ENCODE measurements around the gene CEP250. TPM values are rescaled to one million over a fixed set of nuclear protein-coding genes. Genes with fewer than 3 reads are reported as not detected.

CEP250 gene
- total and polyA plus RNA-seq, 2 experiments from 2014 or later: 15.5 to 21.7 TPM

- TF ChIP-seq EZH2 (IDR thresholded peaks at IDR 0.05; ENCODE audit: insufficient read depth, poor library complexity, severe bottlenecking): no peak
- TF ChIP-seq EZH2phosphoT487 (IDR thresholded peaks at IDR 0.05; ENCODE audit: insufficient read depth, low read depth): no peak
- no peak overlapping the region for H3K4me3 ChIP-seq
- H3F3A ChIP-seq (ENCODE audit: insufficient read depth): no peaks in the 10 kb centered on the region
- H3K9me2 ChIP-seq (ENCODE audit: insufficient read depth): no peaks in the 10 kb centered on the region
- no peak overlapping the region for H2AFZ ChIP-seq
- H3K27me3 ChIP-seq (replicated peaks; ENCODE audit: insufficient read depth): no peaks in the 10 kb centered on the region
- H3K79me2 ChIP-seq (ENCODE audit: insufficient read depth): no peaks in the 10 kb centered on the region
- H3K27ac ChIP-seq: no peak overlapping the region
- in situ Hi-C loops (cut with MboI): no loop called here
- DNase-seq: no peak
- H3K9ac ChIP-seq: no peak overlapping the region
- 98 to 99% methylated on average over 8 of the region's 8 CpGs for WGBS, 2 experiments (ENCODE audit: low coverage in 1 of 2, low lambda C conversion rate in 2 of 2, missing lambda C conversion rate in 2 of 2)
- no peak overlapping the region for H3K4me2 ChIP-seq (ENCODE audit: unreplicated experiment)
- H3K4me1 ChIP-seq (ENCODE audit: insufficient read depth): peaks cover 4% of the 10 kb centered on the region; the same call in 1 of the 2 replicates
- no peaks in the 10 kb centered on the region for H3K9me3 ChIP-seq (ENCODE audit: low read depth)
- H4K20me1 ChIP-seq (ENCODE audit: insufficient read depth): no peaks in the 10 kb centered on the region
- H3K36me3 ChIP-seq (ENCODE audit: low read depth): peaks cover 4% of the 10 kb centered on the region; the same call in 1 of the 2 replicates
These were observed 101.5 kb downstream of the CEP250 start for GRCh38 chr20:35556871-35557270.

DNA sequence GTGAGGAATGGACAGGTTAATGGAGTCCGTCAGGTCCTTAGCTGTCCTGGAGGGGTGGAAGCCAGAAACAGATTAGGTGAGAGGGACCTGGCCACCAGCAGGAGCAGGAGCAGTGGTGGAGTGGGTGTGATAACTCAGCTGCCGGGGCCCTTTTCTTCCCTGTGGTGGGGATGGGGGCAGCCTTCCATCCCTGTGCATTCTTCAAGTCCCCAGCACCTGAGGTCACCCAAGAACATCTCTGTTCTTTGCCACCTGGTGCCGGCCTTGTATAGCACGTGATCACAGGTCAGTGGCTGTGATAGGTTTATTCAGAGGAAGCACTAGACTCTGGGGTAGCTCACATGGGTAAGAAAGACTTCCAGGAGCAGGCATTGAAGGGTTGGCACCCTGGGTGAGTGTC is 103.1 kb downstream of the CEP250 start:
- Histone ChIP-seq H4K20me1 (ENCODE audit: insufficient read depth) (no peaks in the 10 kb centered on the region), H3K4me2 (ENCODE audit: unreplicated experiment) (no peak overlapping the region), H3K79me2 (ENCODE audit: insufficient read depth) (no peaks in the 10 kb centered on the region), H3K4me3 (no peak overlapping the region), H3K4me1 (ENCODE audit: insufficient read depth) (peaks cover 4% of the 10 kb centered on the region; the same call in 1 of the 2 replicates), H3K9ac (no peak overlapping the region), H3F3A (ENCODE audit: insufficient read depth) (no peaks in the 10 kb centered on the region), H2AFZ (no peak overlapping the region), H3K9me2 (ENCODE audit: insufficient read depth) (no peaks in the 10 kb centered on the region), H3K36me3 (ENCODE audit: low read depth) (no peaks in the 10 kb centered on the region), H3K27me3 (replicated peaks; ENCODE audit: insufficient read depth) (no peaks in the 10 kb centered on the region), H3K27ac (no peak overlapping the region), H3K9me3 (ENCODE audit: low read depth) (no peaks in the 10 kb centered on the region)
- DNase-seq: no peak
- WGBS, 2 experiments (ENCODE audit: low coverage in 1 of 2, low lambda C conversion rate in 2 of 2, missing lambda C conversion rate in 2 of 2): 83 to 89% methylated on average over 4 of the region's 4 CpGs
- in situ Hi-C loops (cut with MboI): no loop called here
- no peak for TF ChIP-seq EZH2 (IDR thresholded peaks at IDR 0.05; ENCODE audit: insufficient read depth, poor library complexity, severe bottlenecking)
- TF ChIP-seq EZH2phosphoT487 (IDR thresholded peaks at IDR 0.05; ENCODE audit: insufficient read depth, low read depth): no peak

DNA sequence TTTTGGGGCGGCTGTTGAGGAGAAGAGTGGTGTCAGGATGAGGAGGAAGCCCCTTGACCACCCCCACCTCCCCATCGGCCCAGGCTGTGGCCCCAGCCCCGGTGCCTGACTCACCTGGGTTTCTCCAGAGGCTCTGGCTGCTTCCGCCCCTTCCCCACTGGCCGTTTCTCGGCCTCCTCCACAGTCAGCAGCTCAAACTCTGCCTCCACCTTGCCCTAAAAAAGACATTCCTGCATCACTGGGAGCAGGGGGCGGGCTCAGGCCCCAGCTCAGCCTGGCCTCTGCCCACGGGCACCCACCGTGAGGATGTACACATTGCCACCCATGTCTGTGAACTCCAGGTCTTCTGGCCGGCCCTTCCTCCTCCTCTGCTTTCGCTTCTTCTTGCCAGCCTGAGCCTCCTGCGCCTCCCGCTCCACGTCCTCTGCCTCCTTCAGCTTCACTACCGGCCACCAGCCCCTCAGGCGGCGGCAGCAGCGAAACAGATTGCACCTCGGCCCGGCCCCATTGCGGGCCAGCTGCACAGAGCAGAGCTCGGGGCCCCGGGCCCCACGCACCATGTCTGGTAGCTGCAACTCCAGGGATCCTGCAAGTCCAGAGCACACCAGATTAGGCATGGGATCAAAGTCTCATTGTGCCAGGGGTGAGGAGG is 103.8 kb downstream of the CEP250 start:
- H3K79me2 ChIP-seq (ENCODE audit: insufficient read depth): no peaks in the 10 kb centered on the region
- no peaks in the 10 kb centered on the region for H4K20me1 ChIP-seq (ENCODE audit: insufficient read depth)
- no peaks in the 10 kb centered on the region for H3K27me3 ChIP-seq (replicated peaks; ENCODE audit: insufficient read depth)
- H3K27ac ChIP-seq: no peak overlapping the region
- DNase-seq: no peak
- no peak overlapping the region for H3K4me2 ChIP-seq (ENCODE audit: unreplicated experiment)
- H2AFZ ChIP-seq: no peak overlapping the region
- whole genome bisulfite sequencing, 2 experiments (ENCODE audit: low coverage in 1 of 2, low lambda C conversion rate in 2 of 2, missing lambda C conversion rate in 2 of 2): 89 to 93% methylated on average over 23 to 24 of the region's 24 CpGs
- peaks cover 4% of the 10 kb centered on the region; the same call in 1 of the 2 replicates for H3K4me1 ChIP-seq (ENCODE audit: insufficient read depth)
- in situ Hi-C loops (cut with MboI): no loop called here
- no peaks in the 10 kb centered on the region for H3F3A ChIP-seq (ENCODE audit: insufficient read depth)
- no peak overlapping the region for H3K9ac ChIP-seq
- no peaks in the 10 kb centered on the region for H3K36me3 ChIP-seq (ENCODE audit: low read depth)
- no peaks in the 10 kb centered on the region for H3K9me3 ChIP-seq (ENCODE audit: low read depth)
- TF ChIP-seq EZH2phosphoT487 (IDR thresholded peaks at IDR 0.05; ENCODE audit: insufficient read depth, low read depth): no peak
- no peak for TF ChIP-seq EZH2 (IDR thresholded peaks at IDR 0.05; ENCODE audit: insufficient read depth, poor library complexity, severe bottlenecking)
- no peak overlapping the region for H3K4me3 ChIP-seq
- no peaks in the 10 kb centered on the region for H3K9me2 ChIP-seq (ENCODE audit: insufficient read depth)

GRCh38 chr20:35560105-35560511 is 104.7 kb downstream of the CEP250 start:
- no peak overlapping the region for H3K4me2 ChIP-seq (ENCODE audit: unreplicated experiment)
- no peaks in the 10 kb centered on the region for H4K20me1 ChIP-seq (ENCODE audit: insufficient read depth)
- H3K36me3 ChIP-seq (ENCODE audit: low read depth): no peaks in the 10 kb centered on the region
- H2AFZ ChIP-seq: no peak overlapping the region
- H3K27ac ChIP-seq: no peak overlapping the region
- H3K9me2 ChIP-seq (ENCODE audit: insufficient read depth): no peaks in the 10 kb centered on the region
- 74 to 75% methylated on average over 16 to 18 of the region's 18 CpGs for WGBS, 2 experiments (ENCODE audit: low coverage in 1 of 2, low lambda C conversion rate in 2 of 2, missing lambda C conversion rate in 2 of 2)
- H3K9ac ChIP-seq: no peak overlapping the region
- peaks cover 4% of the 10 kb centered on the region; the same call in 1 of the 2 replicates for H3K4me1 ChIP-seq (ENCODE audit: insufficient read depth)
- H3K9me3 ChIP-seq (ENCODE audit: low read depth): no peaks in the 10 kb centered on the region
- in situ Hi-C loops (cut with MboI): no loop called here
- H3K4me3 ChIP-seq: no peak overlapping the region
- no peaks in the 10 kb centered on the region for H3K27me3 ChIP-seq (replicated peaks; ENCODE audit: insufficient read depth)
- no peak for TF ChIP-seq EZH2 (IDR thresholded peaks at IDR 0.05; ENCODE audit: insufficient read depth, poor library complexity, severe bottlenecking)
- TF ChIP-seq EZH2phosphoT487 (IDR thresholded peaks at IDR 0.05; ENCODE audit: insufficient read depth, low read depth): no peak
- DNase-seq: no peak
- H3F3A ChIP-seq (ENCODE audit: insufficient read depth): no peaks in the 10 kb centered on the region
- no peaks in the 10 kb centered on the region for H3K79me2 ChIP-seq (ENCODE audit: insufficient read depth)

Measured in GM23248 (cell line).